Frontal cortex (tissue), 4 donors: ENCODE measurements around the gene HMGCR. TPM values are rescaled to one million over a fixed set of nuclear protein-coding genes. Genes with fewer than 3 reads are reported as not detected.

ENCODE experiments used
- DNase-seq, 2 donors: peaks; one replicate each; pipeline ENCODE4 v3.0.0; 2012; ENCODE audit warnings: low spot score in 2 of 2
- FAIRE-seq: peaks from 2 replicates; lab custom pipeline; 2012; peaks lifted over from hg19 to GRCh38; lab: Jason Lieb, UNC
- total RNA-seq: library from RNA; depleted of rRNA; stranded (reverse); fragments of >200 nt; gene quantifications from one replicate; pipeline ENCODE4 v1.2.3, GENCODE V29; 2014
- donor health status: control.
- donor health status: control.
- donor health status: control.

HMGCR gene
- total RNA-seq, 1 donor from 2014 or later = 519 TPM

- no peak for DNase-seq
- FAIRE-seq = no peak
Measured at GRCh38 chr5:75374394-75374814, 37.4 kb downstream of the HMGCR start.

GRCh38 chr5:75375414-75375813 is 38.4 kb downstream of the HMGCR start:
- no peak for DNase-seq
- peak; percentile 26 for FAIRE-seq

GRCh38 chr5:75380099-75380498 is 43.1 kb downstream of the HMGCR start:
- FAIRE-seq = no peak

GRCh38 chr5:75381456-75381855 is 44.4 kb downstream of the HMGCR start:
- DNase-seq = no peak
- FAIRE-seq = no peak

More at GRCh38 chr5:75380099-75380498, 43.1 kb downstream of the HMGCR start:
- DNase-seq = no peak

GRCh38 chr5:75384218-75384617 is 47.2 kb downstream of the HMGCR start:
- FAIRE-seq = no peak
- no peak for DNase-seq

GRCh38 chr5:75387806-75388205 is 50.8 kb downstream of the HMGCR start:
- FAIRE-seq = no peak
- DNase-seq = no peak

- no peak for DNase-seq
- no peak for FAIRE-seq
Measured at GRCh38 chr5:75389430-75389829, 52.4 kb downstream of the HMGCR start.

DNA sequence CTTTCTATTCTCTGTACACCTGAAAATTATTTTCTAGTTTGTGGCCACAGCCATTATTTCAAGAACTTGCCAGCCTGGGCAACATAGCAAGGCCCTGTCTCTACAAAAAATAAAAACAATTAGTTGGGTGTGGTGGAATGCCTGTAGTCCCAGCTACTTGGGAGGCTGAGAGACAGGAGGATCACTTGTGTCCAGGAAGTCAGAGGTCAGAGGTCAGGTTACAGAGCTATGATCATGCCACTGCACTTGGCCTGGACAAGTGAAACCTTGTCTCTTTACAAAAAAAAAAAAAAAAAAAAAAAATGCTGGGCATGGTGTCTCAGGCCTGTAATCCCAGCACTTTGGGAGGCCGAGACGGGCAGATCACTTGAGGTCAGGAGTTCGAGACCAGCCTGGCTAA is 58.3 kb downstream of the HMGCR start:
- no peak for FAIRE-seq
- DNase-seq = no peak

- DNase-seq = no peak
- no peak for FAIRE-seq
Measured at GRCh38 chr5:75405296-75405695, 68.3 kb downstream of the HMGCR start.

Other genes starting within 250 kb of the HMGCR start
- 0.82 TPM for gene ANKRD31, start 100.3 kb upstream of the HMGCR start, total RNA-seq
- 53.8 TPM for gene CERT1, start 174.4 kb downstream of the HMGCR start, total RNA-seq
- 39.9 TPM for gene POLK, start 174.7 kb downstream of the HMGCR start, total RNA-seq